ENCODE data around the gene TMED3. TPM values are rescaled to one million over a fixed set of nuclear protein-coding genes. Genes with fewer than 3 reads are reported as not detected.

Gene TMED3
- polyA plus RNA-seq, 2 donors = 117 to 157 TPM

- Histone ChIP-seq H3K36me3 (ENCODE audit: control insufficient read depth in 2 of 2, insufficient read depth in 2 of 2, low read length in 1 of 2) (no peaks in the 10 kb centered on the region), H3K4me3 (ENCODE audit: low read depth in 1 of 2, low read length in 2 of 2) (no peak overlapping the region), H3K27ac (ENCODE audit: low read depth in 2 of 2, low read length in 1 of 2) (no peak overlapping the region), H3K27me3 (ENCODE audit: control insufficient read depth in 1 of 2, insufficient read depth in 2 of 2, low read length in 2 of 2) (no peaks in the 10 kb centered on the region), H3K4me1 (ENCODE audit: control insufficient read depth in 2 of 2, insufficient read depth in 2 of 2, low read length in 1 of 2) (peaks cover 0 to 5% of the 10 kb centered on the region in 2 donors), H3K9me3 (ENCODE audit: control insufficient read depth in 2 of 2, insufficient read depth in 1 of 2, low read depth in 1 of 2, low read length in 1 of 2) (no peaks in the 10 kb centered on the region)
- 61 to 72% methylated on average over 7 of the region's 7 CpGs for WGBS, 2 donors
Observed at GRCh38 chr15:79337591-79337990, 26.7 kb downstream of the TMED3 start.

DNA sequence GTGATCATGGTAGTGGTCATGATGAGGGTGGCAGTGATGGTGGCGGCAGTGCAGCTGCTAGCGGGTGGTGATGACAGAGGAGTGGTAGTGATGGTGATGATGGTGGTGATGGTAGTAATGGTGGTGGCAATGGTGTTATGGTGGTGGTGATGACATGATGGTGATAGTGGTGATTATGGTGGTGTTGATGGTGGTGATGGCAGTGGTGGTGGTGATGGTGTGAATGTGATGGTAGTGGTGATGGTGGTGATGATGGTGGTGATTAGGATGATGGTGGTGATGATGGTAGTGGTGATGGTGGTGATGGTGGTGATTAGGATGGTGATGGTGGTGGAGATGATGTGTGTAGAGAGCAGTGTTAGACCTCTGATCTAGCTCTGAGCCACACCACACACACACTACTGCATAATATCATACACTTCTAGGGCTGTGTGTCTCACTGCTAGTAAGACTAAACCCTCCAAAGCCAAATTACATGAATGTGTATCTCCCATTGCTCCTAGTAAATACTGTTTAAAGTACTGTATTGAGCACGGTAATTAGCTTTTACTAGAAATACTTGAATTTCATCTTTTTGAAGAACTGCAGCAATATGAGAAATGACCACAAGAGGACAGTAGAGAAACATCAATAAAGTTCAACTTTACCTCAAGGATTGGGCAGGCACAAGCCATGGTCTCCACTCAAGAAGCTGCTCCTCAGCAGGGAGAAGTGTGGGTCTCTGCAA, 28.8 kb downstream of the TMED3 start:
- Histone ChIP-seq H3K4me3 (ENCODE audit: low read depth in 1 of 2, low read length in 2 of 2) (no peak overlapping the region), H3K27ac (ENCODE audit: low read depth in 2 of 2, low read length in 1 of 2) (no peak overlapping the region), H3K9me3 (ENCODE audit: control insufficient read depth in 2 of 2, insufficient read depth in 1 of 2, low read depth in 1 of 2, low read length in 1 of 2) (no peaks in the 10 kb centered on the region), H3K36me3 (ENCODE audit: control insufficient read depth in 2 of 2, insufficient read depth in 2 of 2, low read length in 1 of 2) (no peaks in the 10 kb centered on the region), H3K4me1 (ENCODE audit: control insufficient read depth in 2 of 2, insufficient read depth in 2 of 2, low read length in 1 of 2) (peaks cover 0 to 4% of the 10 kb centered on the region in 2 donors), H3K27me3 (ENCODE audit: control insufficient read depth in 1 of 2, insufficient read depth in 2 of 2, low read length in 2 of 2) (no peaks in the 10 kb centered on the region)
- 73 to 79% methylated on average over 3 of the region's 3 CpGs for WGBS, 2 donors

DNA sequence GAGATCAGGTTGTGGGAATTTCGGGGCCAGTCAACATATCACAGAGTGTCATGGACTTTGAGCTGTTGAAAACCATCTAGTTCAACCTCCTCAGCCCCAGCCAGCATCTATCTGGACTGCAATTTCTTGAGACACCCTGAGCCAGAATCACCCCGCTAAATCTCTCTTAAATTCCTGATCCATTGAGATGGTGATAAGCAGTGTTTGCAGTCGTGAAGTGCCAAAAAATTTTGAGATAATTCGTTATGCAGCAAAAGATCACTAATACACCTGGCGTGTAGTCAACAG, 29.3 kb downstream of the TMED3 start:
- Histone ChIP-seq H3K27me3 (ENCODE audit: control insufficient read depth in 1 of 2, insufficient read depth in 2 of 2, low read length in 2 of 2) (no peaks in the 10 kb centered on the region), H3K27ac (ENCODE audit: low read depth in 2 of 2, low read length in 1 of 2) (no peak overlapping the region), H3K9me3 (ENCODE audit: control insufficient read depth in 2 of 2, insufficient read depth in 1 of 2, low read depth in 1 of 2, low read length in 1 of 2) (no peaks in the 10 kb centered on the region), H3K36me3 (ENCODE audit: control insufficient read depth in 2 of 2, insufficient read depth in 2 of 2, low read length in 1 of 2) (no peaks in the 10 kb centered on the region), H3K4me1 (ENCODE audit: control insufficient read depth in 2 of 2, insufficient read depth in 2 of 2, low read length in 1 of 2) (peaks cover 0 to 4% of the 10 kb centered on the region in 2 donors), H3K4me3 (ENCODE audit: low read depth in 1 of 2, low read length in 2 of 2) (no peak overlapping the region)
- 70 to 77% methylated on average over 5 of the region's 5 CpGs for WGBS, 2 donors

- Histone ChIP-seq H3K27ac (ENCODE audit: low read depth in 2 of 2, low read length in 1 of 2) (no peak overlapping the region), H3K4me1 (ENCODE audit: control insufficient read depth in 2 of 2, insufficient read depth in 2 of 2, low read length in 1 of 2) (peaks cover 0 to 4% of the 10 kb centered on the region in 2 donors), H3K27me3 (ENCODE audit: control insufficient read depth in 1 of 2, insufficient read depth in 2 of 2, low read length in 2 of 2) (no peaks in the 10 kb centered on the region), H3K4me3 (ENCODE audit: low read depth in 1 of 2, low read length in 2 of 2) (no peak overlapping the region), H3K36me3 (ENCODE audit: control insufficient read depth in 2 of 2, insufficient read depth in 2 of 2, low read length in 1 of 2) (no peaks in the 10 kb centered on the region), H3K9me3 (ENCODE audit: control insufficient read depth in 2 of 2, insufficient read depth in 1 of 2, low read depth in 1 of 2, low read length in 1 of 2) (no peaks in the 10 kb centered on the region)
- WGBS, 2 donors = 69 to 71% methylated on average over 9 of the region's 9 CpGs
Observed at GRCh38 chr15:79341396-79341795, 30.5 kb downstream of the TMED3 start.

DNA sequence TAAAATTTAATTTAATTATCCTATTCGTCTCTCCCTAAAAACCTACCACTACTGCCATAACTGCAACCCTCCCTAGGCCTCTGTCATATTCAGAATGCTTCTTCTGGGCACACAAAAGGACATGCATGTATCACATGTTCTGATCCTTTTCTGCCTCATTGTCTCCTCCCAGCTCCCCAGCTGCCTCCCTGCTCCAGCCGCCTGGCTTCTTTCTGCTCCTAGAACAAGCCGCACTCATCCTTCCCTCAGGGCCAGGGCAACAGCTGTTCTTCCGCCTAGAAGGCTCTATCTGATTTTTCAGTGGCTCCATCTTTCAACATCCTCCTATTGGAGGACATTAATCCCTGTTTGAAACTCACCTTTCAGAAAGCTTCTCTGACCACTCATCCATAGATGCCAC, 38.6 kb downstream of the TMED3 start:
- Histone ChIP-seq H3K36me3 (ENCODE audit: control insufficient read depth in 2 of 2, insufficient read depth in 2 of 2, low read length in 1 of 2) (no peaks in the 10 kb centered on the region), H3K27me3 (ENCODE audit: control insufficient read depth in 1 of 2, insufficient read depth in 2 of 2, low read length in 2 of 2) (no peaks in the 10 kb centered on the region), H3K4me3 (ENCODE audit: low read depth in 1 of 2, low read length in 2 of 2) (no peak overlapping the region), H3K9me3 (ENCODE audit: control insufficient read depth in 2 of 2, insufficient read depth in 1 of 2, low read depth in 1 of 2, low read length in 1 of 2) (no peaks in the 10 kb centered on the region), H3K4me1 (ENCODE audit: control insufficient read depth in 2 of 2, insufficient read depth in 2 of 2, low read length in 1 of 2) (no peaks in the 10 kb centered on the region), H3K27ac (ENCODE audit: low read depth in 2 of 2, low read length in 1 of 2) (no peak overlapping the region)
- WGBS, 2 donors = 89 to 93% methylated on average over 4 of the region's 4 CpGs

DNA sequence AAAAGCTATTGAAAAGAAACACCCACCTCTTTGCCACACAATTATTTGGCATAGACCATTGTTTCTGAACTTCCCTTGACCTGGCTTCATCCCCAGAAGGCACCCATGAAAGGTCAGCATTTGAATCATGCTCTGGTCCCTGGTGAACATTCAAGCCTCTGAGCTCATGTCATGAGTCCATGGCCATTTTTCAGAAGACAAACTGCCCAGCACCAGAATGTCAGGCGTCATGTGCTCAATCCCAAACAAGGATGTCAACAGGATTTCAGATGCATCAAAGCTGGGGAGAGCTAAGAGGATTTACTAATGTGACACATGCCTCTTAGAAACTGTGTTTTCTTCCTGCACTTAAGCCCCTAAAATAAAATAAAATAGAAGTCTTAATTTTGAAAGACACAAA, 41.3 kb downstream of the TMED3 start:
- no peaks in the 10 kb centered on the region for H3K9me3 ChIP-seq (ENCODE audit: control insufficient read depth in 2 of 2, insufficient read depth in 1 of 2, low read depth in 1 of 2, low read length in 1 of 2)
- no peak overlapping the region for H3K27ac ChIP-seq (ENCODE audit: low read depth in 2 of 2, low read length in 1 of 2)
- no peaks in the 10 kb centered on the region for H3K4me1 ChIP-seq (ENCODE audit: control insufficient read depth in 2 of 2, insufficient read depth in 2 of 2, low read length in 1 of 2)
- 93 to 100% methylated on average over 1 of the region's 1 CpG for WGBS, 2 donors
- H3K36me3 ChIP-seq (ENCODE audit: control insufficient read depth in 2 of 2, insufficient read depth in 2 of 2, low read length in 1 of 2) = no peaks in the 10 kb centered on the region
- H3K27me3 ChIP-seq (ENCODE audit: control insufficient read depth in 1 of 2, insufficient read depth in 2 of 2, low read length in 2 of 2) = no peaks in the 10 kb centered on the region
- H3K4me3 ChIP-seq (ENCODE audit: low read depth in 1 of 2, low read length in 2 of 2) = no peak overlapping the region

DNA sequence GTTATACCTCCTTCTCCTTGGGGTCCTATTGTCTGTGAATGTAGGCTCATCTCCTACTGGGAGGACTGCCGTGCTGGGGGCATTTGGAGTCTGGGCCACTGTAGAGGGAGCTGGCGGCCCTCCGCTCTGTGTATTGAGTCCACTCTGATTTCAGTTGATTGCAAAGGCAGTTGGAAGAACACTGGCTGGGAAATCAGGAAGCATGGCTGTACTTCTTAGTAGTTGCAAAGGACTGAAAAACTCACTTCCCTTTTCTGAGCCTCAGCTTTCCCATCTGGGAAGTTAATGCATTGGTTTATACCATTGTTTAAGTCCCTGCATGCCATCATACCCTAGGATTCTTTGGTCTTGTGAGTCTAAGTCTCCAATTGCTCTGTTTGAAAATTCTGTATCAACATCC, 46.7 kb downstream of the TMED3 start:
- 96% methylated on average over 3 of the region's 3 CpGs for WGBS, 2 donors
- no peaks in the 10 kb centered on the region for H3K36me3 ChIP-seq (ENCODE audit: control insufficient read depth in 2 of 2, insufficient read depth in 2 of 2, low read length in 1 of 2)
- no peak overlapping the region for H3K4me3 ChIP-seq (ENCODE audit: low read depth in 1 of 2, low read length in 2 of 2)

DNA sequence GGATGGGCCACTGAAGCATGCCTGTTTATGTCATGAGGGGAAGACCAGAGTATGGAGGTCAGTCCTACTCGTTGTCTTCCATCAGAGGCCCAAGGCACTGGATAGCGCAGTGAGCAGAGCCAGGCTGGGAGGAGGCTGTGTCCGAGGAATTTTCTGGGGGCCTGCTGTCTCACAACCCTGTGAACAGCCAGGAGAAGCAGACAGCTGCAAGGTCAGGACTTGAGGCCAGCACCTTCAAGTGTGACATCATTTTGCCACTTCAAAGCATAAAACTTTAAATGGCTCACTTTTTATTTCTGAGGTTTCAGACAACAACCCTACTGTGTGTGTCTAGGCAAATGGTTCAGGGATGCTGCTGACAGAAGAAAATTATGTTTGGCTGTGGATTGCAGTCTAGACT, 47.2 kb downstream of the TMED3 start:
- Histone ChIP-seq H3K4me3 (ENCODE audit: low read depth in 1 of 2, low read length in 2 of 2) (no peak overlapping the region), H3K27ac (ENCODE audit: low read depth in 2 of 2, low read length in 1 of 2) (no peak overlapping the region), H3K36me3 (ENCODE audit: control insufficient read depth in 2 of 2, insufficient read depth in 2 of 2, low read length in 1 of 2) (no peaks in the 10 kb centered on the region), H3K27me3 (ENCODE audit: control insufficient read depth in 1 of 2, insufficient read depth in 2 of 2, low read length in 2 of 2) (no peaks in the 10 kb centered on the region), H3K4me1 (ENCODE audit: control insufficient read depth in 2 of 2, insufficient read depth in 2 of 2, low read length in 1 of 2) (no peaks in the 10 kb centered on the region), H3K9me3 (ENCODE audit: control insufficient read depth in 2 of 2, insufficient read depth in 1 of 2, low read depth in 1 of 2, low read length in 1 of 2) (no peaks in the 10 kb centered on the region)
- 71 to 84% methylated on average over 3 of the region's 3 CpGs for WGBS, 2 donors

More for the DNA sequence above, 46.7 kb downstream of the TMED3 start:
- no peaks in the 10 kb centered on the region for H3K9me3 ChIP-seq (ENCODE audit: control insufficient read depth in 2 of 2, insufficient read depth in 1 of 2, low read depth in 1 of 2, low read length in 1 of 2)
- no peaks in the 10 kb centered on the region for H3K27me3 ChIP-seq (ENCODE audit: control insufficient read depth in 1 of 2, insufficient read depth in 2 of 2, low read length in 2 of 2)
- no peaks in the 10 kb centered on the region for H3K4me1 ChIP-seq (ENCODE audit: control insufficient read depth in 2 of 2, insufficient read depth in 2 of 2, low read length in 1 of 2)
- H3K27ac ChIP-seq (ENCODE audit: low read depth in 2 of 2, low read length in 1 of 2) = no peak overlapping the region

DNA sequence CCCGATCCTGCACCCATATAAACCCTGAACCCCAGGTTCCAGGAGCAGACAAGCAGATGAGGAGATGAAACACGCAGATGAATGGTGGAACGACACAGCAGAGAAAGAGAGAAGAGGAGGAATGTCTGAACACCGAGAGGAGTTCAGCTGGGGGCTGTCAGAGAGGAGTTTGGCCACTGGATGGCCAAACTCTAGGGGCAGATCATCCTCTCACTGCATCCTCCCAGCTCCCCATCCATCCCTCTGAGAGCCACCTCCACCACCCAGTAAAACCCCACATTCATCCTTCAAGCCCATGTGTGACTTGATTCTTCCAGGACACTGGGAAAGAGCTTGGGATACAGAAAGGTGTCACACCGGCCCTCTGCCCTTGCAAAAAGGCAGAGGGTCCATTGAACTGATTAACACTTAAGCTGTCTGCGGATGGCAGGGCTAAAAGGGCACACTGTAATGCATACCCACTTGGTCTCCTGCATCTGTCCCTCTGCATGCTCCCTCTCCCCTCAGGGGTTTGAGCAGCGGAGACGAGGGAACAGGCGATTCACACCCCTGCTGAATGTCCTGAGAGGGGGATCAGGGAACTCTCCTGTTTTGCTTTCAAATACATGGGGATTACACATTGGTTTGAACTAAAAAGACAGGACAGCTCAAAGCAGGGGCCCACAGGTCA, 53.8 kb downstream of the TMED3 start:
- no peaks in the 10 kb centered on the region for H3K27me3 ChIP-seq (ENCODE audit: control insufficient read depth in 1 of 2, insufficient read depth in 2 of 2, low read length in 2 of 2)
- H3K27ac ChIP-seq (ENCODE audit: low read depth in 2 of 2, low read length in 1 of 2) = no peak overlapping the region
- no peak overlapping the region for H3K4me3 ChIP-seq (ENCODE audit: low read depth in 1 of 2, low read length in 2 of 2)
- 92 to 94% methylated on average over 9 of the region's 9 CpGs for whole genome bisulfite sequencing, 2 donors
- no peaks in the 10 kb centered on the region for H3K36me3 ChIP-seq (ENCODE audit: control insufficient read depth in 2 of 2, insufficient read depth in 2 of 2, low read length in 1 of 2)
- H3K4me1 ChIP-seq (ENCODE audit: control insufficient read depth in 2 of 2, insufficient read depth in 2 of 2, low read length in 1 of 2) = no peaks in the 10 kb centered on the region
- no peaks in the 10 kb centered on the region for H3K9me3 ChIP-seq (ENCODE audit: control insufficient read depth in 2 of 2, insufficient read depth in 1 of 2, low read depth in 1 of 2, low read length in 1 of 2)

- Histone ChIP-seq H3K36me3 (ENCODE audit: control insufficient read depth in 2 of 2, insufficient read depth in 2 of 2, low read length in 1 of 2) (no peaks in the 10 kb centered on the region), H3K4me3 (ENCODE audit: low read depth in 1 of 2, low read length in 2 of 2) (no peak overlapping the region), H3K27me3 (ENCODE audit: control insufficient read depth in 1 of 2, insufficient read depth in 2 of 2, low read length in 2 of 2) (no peaks in the 10 kb centered on the region), H3K27ac (ENCODE audit: low read depth in 2 of 2, low read length in 1 of 2) (no peak overlapping the region), H3K9me3 (ENCODE audit: control insufficient read depth in 2 of 2, insufficient read depth in 1 of 2, low read depth in 1 of 2, low read length in 1 of 2) (no peaks in the 10 kb centered on the region), H3K4me1 (ENCODE audit: control insufficient read depth in 2 of 2, insufficient read depth in 2 of 2, low read length in 1 of 2) (no peaks in the 10 kb centered on the region)
- 64 to 65% methylated on average over 3 of the region's 3 CpGs for WGBS, 2 donors
Observed at GRCh38 chr15:79365765-79366164, 54.9 kb downstream of the TMED3 start.
